T-cell (primary cell): ENCODE results near the gene RIPPLY3. TPM values are rescaled to one million over a fixed set of nuclear protein-coding genes. Genes with fewer than 3 reads are reported as not detected.
A peak's percentile ranks its signal among the peaks of the same experiment; 100 is the strongest.

Experiments used
- ATAC-seq, 4 experiments: fragments of 200-7000 bp in 3 of 4; fragments of 150-1000 bp in 1 of 4; cut with Tn5 transposase; replicated peaks in 1 of 4; 1 replicate in 3 of 4; 2 replicates in 1 of 4; pipeline ENCODE4 v1.10.0; 2021; ENCODE audit warnings: moderate library complexity in 3 of 4, mild to moderate bottlenecking in 2 of 4, moderate number of reproducible peaks in 1 of 4
- CTCF ChIA-PET, 2 donors: fragments of 300-600 bp; sonication (Branson Sonifier 250); formaldehyde crosslinking; loops; one replicate each; lab custom pipeline; 2022; ENCODE audit warnings: antibody characterized with exemption in 2 of 2; lab: Charles Lee
- POLR2A ChIA-PET, 2 donors: fragments of 300-600 bp; sonication (Branson Sonifier 250); formaldehyde crosslinking; loops; one replicate each; lab custom pipeline; 2022; ENCODE audit warnings: antibody characterized with exemption in 2 of 2; lab: Charles Lee
- DNase-seq, 35 experiments: peaks; one replicate each; pipeline versions ENCODE4 v3.0.0 to v3.0.0-alpha.2; 2013 to 2023
- H3K27ac ChIP-seq: one replicate; pipeline ENCODE4 v1.5.1; 2013; ENCODE audit warnings: low read length
- H3K27me3 ChIP-seq, 2 experiments: replicated peaks in 1 of 2; 1 replicate in 1 of 2; 2 replicates in 1 of 2; pipeline versions ENCODE4 v1.6.1 to v1.7.0; 2013; ENCODE audit warnings: low read length in 1 of 2, mixed read lengths in 1 of 2; ENCODE audit not compliant: control insufficient read depth in 2 of 2, insufficient read depth in 2 of 2; ENCODE audit errors: extremely low read depth in 1 of 2
- H3K36me3 ChIP-seq, 2 donors: 1 replicate in 1 of 2; 2 replicates in 1 of 2; pipeline versions ENCODE4 v1.6.1 to v1.7.0; 2013; ENCODE audit warnings: low read length in 1 of 2; ENCODE audit not compliant: control insufficient read depth in 2 of 2, insufficient read depth in 1 of 2; ENCODE audit errors: extremely low read depth in 1 of 2
- H3K4me1 ChIP-seq, 2 experiments: 1 replicate in 1 of 2; 2 replicates in 1 of 2; pipeline versions ENCODE4 v1.6.1 to v1.7.0; 2013; ENCODE audit warnings: low read length in 2 of 2, mixed read lengths in 1 of 2; ENCODE audit not compliant: insufficient read depth in 2 of 2, control insufficient read depth in 1 of 2; ENCODE audit errors: extremely low read depth in 1 of 2
- H3K4me3 ChIP-seq, 2 donors: 1 replicate in 1 of 2; 2 replicates in 1 of 2; pipeline versions ENCODE4 v1.5.1 to v1.7.0; 2013; ENCODE audit warnings: mild to moderate bottlenecking in 2 of 2, low read length in 1 of 2, moderate library complexity in 1 of 2; ENCODE audit not compliant: control insufficient read depth in 1 of 2; ENCODE audit errors: extremely low read depth in 1 of 2
- H3K9me3 ChIP-seq: 2 replicates; pipeline ENCODE4 v1.7.0; 2013
- H3K27ac Mint-ChIP-seq, 2 donors: one replicate each; pipeline ENCODE4 v1.8.0; 2020 to 2021; ENCODE audit warnings: mild to moderate bottlenecking in 2 of 2, mixed read lengths in 2 of 2
- H3K27me3 Mint-ChIP-seq, 2 donors: one replicate each; pipeline ENCODE4 v1.8.0; 2021 to 2022; ENCODE audit warnings: mixed read lengths in 2 of 2
- H3K36me3 Mint-ChIP-seq: one replicate; pipeline ENCODE4 v1.8.0; 2021; ENCODE audit warnings: mixed read lengths
- H3K4me1 Mint-ChIP-seq, 3 donors: one replicate each; pipeline ENCODE4 v1.8.0; 2020 to 2022; ENCODE audit warnings: mixed read lengths in 3 of 3, mild to moderate bottlenecking in 1 of 3
- H3K4me3 Mint-ChIP-seq, 3 donors: one replicate each; pipeline ENCODE4 v1.8.0; 2020 to 2022; ENCODE audit warnings: mild to moderate bottlenecking in 3 of 3, mixed read lengths in 3 of 3, moderate library complexity in 3 of 3
- H3K9me3 Mint-ChIP-seq, 3 donors: one replicate each; pipeline ENCODE4 v1.8.0; 2020 to 2022; ENCODE audit warnings: mixed read lengths in 3 of 3
- WGBS: methylation state at CpG from one replicate; pipeline ENCODE4 v1.1.5; 2013; ENCODE audit warnings: missing lambda C conversion rate; ENCODE audit not compliant: insufficient coverage; 5-methylcytosine and 5-hydroxymethylcytosine counted together
- total RNA-seq, 35 experiments: library from RNA in 6 of 35; stranded (reverse) in 6 of 35; fragments of 120-200 nt in 1 of 35; gene quantifications; one replicate each; pipeline versions ENCODE4 v1.2.1 to v1.2.4 and lab custom pipeline; 2013 to 2026

RIPPLY3 gene, protein sequence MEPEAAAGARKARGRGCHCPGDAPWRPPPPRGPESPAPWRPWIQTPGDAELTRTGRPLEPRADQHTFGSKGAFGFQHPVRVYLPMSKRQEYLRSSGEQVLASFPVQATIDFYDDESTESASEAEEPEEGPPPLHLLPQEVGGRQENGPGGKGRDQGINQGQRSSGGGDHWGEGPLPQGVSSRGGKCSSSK
- not detected for total RNA-seq
- total RNA-seq (2013): not detected
- 0 to 0.25 (median 0) reads per million in 29 experiments for total RNA-seq (lab: John Stamatoyannopoulos, UW)

DNA sequence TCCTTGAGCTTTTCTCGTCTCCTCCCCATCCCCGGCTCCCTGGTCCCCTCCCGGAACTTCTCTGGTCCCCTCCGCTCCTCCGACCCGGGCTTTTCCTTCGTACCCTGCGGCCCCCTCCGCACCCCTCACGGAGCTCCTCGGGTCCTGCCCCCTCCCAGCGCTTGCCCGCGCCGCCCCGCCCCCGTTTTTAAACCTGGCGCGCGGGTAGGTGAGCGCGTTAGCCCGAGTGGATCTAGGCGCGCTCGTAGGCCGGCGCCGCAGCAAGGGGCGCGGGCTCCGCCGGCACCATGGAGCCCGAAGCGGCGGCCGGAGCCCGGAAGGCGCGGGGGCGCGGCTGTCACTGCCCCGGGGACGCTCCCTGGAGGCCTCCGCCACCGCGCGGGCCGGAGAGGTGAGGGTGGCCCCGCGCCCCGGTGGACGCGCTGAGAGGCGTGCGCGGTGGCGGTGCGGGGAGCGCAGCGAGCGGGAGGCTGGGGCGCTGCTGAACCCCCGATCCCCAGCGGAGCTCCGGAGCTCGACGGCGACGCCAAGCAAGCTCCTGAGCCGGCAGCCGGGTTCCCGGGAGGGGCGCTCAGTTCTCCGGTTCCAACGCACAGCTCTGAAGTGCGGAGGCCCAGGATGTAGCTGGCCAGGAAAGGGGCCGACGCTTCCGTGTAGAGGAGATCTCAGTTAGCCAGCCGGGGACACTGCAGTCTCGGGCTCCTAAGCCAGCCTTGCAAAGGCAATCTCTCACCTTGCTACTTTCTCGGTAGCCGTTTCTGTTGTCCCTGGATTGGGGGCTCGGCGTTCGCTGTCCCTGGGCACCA lies at the start of gene RIPPLY3:
TSS of gene RIPPLY3 (plus strand) at position 217 of the 806 bp plus-strand sequence. CDS start at position 288, 71 bp downstream.
- Mint-ChIP-seq H3K4me1 (peaks cover 15 to 20% (median 17%) of the 10 kb centered on the region in 3 donors), H3K27me3 (peaks cover 14 to 33% of the 10 kb centered on the region in 2 donors), H3K4me3 (peak within 1 kb of the TSS; percentile 52 to 69 (median 65)), H3K9me3 (no peaks in the 10 kb centered on the region), H3K36me3 (no peaks in the 10 kb centered on the region), H3K27ac (no peak within 1 kb of the TSS)
- ChIA-PET CTCF (interaction anchor here (1.0 to 1.2 kb wide), 3 partner anchors 16 to 19 kb away, joined by 3 read pairs; no protein-coding TSS in a partner anchor), POLR2A (interaction anchor here (0.6 kb wide), 2 partner anchors 34 to 354 kb away, joined by 3 to 7 read pairs; no protein-coding TSS in a partner anchor)
- H3K36me3 ChIP-seq: no peaks in the 10 kb centered on the region
- DNase-seq (peak in 7 of 35 experiments; percentile 5 to 23 (median 15)), ATAC-seq (peak; percentile 32 to 51 (median 48))
- H3K27me3 ChIP-seq: peaks cover 4 to 55% of the 10 kb centered on the region in 2 experiments
- H3K4me1 ChIP-seq: peaks cover 4 to 27% of the 10 kb centered on the region in 2 experiments
- WGBS: 1% methylated on average over 83 of the region's 87 CpGs
- H3K9me3 ChIP-seq: no peaks in the 10 kb centered on the region
- H3K4me3 ChIP-seq: peak within 1 kb of the TSS; percentile 34 to 62
- no peak within 1 kb of the TSS for H3K27ac ChIP-seq

DNA sequence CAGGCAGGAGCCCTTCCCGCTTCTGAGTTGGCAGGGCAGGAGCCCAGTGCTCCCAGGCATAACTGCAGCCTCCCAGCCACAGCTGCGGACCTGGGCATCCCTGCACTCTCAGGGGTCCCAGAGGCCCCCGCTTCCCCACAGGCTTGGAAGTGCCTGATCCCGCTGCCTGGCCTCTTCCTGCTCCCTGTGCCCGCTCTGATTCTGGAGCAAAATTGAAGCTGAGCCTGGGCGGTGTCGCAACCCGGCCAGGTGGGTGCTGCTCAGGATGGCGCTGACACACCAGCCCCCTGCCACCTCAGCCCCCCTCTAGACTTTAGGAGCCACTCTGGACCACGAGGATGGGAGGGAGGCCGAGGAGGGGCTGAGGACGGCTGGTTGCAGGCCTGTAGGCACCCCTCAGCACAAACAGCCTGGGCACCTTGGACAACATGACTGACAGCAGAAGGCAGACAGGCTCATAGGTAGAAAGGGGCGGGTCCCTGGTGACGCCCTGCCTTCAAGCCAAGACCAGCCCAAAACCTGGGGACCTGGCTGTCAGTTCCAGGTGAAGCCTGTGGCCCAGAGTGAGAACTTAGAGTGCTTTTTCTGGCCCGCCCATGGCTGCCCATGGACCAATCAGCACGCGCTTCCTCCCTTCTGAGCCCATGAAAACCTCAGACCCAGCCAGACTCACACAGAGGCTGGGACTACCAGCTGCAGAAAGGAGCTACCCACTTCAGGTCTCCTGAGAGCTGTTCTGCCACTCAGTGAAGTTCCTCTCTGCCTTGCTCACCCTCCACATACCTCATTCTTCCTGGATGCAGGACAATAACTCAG lies 47.3 kb upstream of the RIPPLY3 start:
- H3K27ac ChIP-seq: no peak overlapping the region
- H3K9me3 ChIP-seq: no peaks in the 10 kb centered on the region
- POLR2A ChIA-PET: no interaction called here
- H3K4me1 ChIP-seq: no peaks in the 10 kb centered on the region
- no peaks in the 10 kb centered on the region for H3K27me3 ChIP-seq
- Mint-ChIP-seq H3K4me3 (no peak overlapping the region), H3K36me3 (peaks cover 27% of the 10 kb centered on the region), H3K9me3 (no peaks in the 10 kb centered on the region), H3K27me3 (no peaks in the 10 kb centered on the region), H3K27ac (no peak overlapping the region), H3K4me1 (peaks cover 0 to 6% (median 0%) of the 10 kb centered on the region in 3 donors)
- CTCF ChIA-PET: no interaction called here
- no peak overlapping the region for H3K4me3 ChIP-seq
- no peak for DNase-seq
- WGBS: 96% methylated on average over 15 of the region's 17 CpGs
- peaks cover 0 to 17% of the 10 kb centered on the region in 2 donors for H3K36me3 ChIP-seq
- ATAC-seq: peak in 1 of 4 experiments; percentile 35

DNA sequence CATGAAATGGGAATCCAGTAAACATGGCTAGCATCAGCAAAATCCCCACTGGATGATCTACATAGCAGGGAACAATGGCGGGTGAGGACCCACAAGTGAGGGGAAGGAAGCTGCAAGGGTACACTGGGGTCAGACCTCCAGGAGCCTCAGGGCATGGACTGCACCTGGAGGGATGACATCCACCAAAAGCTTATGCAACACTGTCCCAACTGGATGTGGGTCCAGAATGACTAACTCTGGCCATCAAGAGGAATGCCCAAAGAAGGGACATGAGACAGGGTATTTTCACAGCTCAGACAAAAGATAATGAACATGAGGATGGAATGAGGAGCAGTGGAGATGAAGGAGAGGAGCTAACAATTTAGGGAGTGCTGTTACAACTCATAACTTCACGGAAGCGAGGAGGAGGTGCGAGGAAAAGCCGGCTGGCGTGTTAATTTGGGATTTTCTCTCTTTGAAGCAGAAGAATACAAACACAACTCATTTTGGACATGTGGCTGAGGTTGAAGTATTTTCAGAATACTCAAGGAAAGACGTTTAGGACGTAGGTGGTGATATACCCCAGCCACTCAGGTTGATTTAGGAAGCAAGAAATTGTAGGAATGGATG lies 45.7 kb upstream of the RIPPLY3 start:
- POLR2A ChIA-PET: interaction anchor here in 1 of 2 donors (0.6 kb wide), 1 partner anchor 569 kb away, joined by 3 read pairs; no protein-coding TSS in a partner anchor
- DNase-seq: no peak
- H3K27me3 Mint-ChIP-seq: no peaks in the 10 kb centered on the region
- peaks cover 0 to 5% of the 10 kb centered on the region in 2 experiments for H3K4me1 ChIP-seq
- H3K27ac Mint-ChIP-seq: no peak overlapping the region
- H3K4me3 ChIP-seq: no peak overlapping the region
- H3K4me1 Mint-ChIP-seq: peaks cover 8 to 16% (median 11%) of the 10 kb centered on the region in 3 donors
- H3K36me3 Mint-ChIP-seq: peaks cover 25% of the 10 kb centered on the region
- WGBS: no CpG with 5 or more reads among the region's 8 CpGs
- H3K4me3 Mint-ChIP-seq: no peak overlapping the region
- no peak for ATAC-seq
- H3K27me3 ChIP-seq: no peaks in the 10 kb centered on the region
- no peaks in the 10 kb centered on the region for H3K9me3 Mint-ChIP-seq
- CTCF ChIA-PET: no interaction called here
- peaks cover 0 to 17% of the 10 kb centered on the region in 2 donors for H3K36me3 ChIP-seq
- H3K27ac ChIP-seq: no peak overlapping the region
- no peaks in the 10 kb centered on the region for H3K9me3 ChIP-seq

DNA sequence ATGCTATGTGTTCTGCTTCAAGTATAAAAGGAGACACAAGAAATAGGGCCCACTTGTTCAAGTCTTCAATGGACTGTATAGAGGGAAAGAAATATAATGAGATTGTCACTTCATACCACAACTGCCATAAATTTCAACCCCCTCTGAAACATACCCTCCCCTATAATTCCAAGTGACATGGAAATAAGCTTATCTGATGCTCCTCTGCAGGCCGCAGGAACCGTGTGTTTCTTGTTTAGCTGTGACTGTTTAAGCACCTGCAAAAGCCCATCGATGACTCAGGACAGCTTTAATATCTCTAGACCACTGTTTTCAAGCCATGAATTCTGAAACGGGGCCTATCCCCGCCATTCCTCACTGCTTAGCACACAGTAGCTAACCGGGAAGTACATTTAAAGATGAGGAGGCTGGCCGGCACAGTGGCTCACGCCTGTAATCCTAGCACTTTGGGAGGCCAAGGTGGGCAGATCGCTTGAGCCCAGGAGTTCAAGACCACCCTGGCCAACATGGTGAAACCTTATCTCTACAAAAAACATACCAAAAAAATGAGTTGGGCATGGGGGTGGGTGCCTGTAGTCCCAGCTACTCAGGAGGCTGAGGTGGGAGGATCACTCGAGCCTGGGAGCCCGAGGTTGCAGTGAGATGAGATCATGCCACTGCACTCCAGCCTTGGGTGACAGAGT lies 44.3 kb upstream of the RIPPLY3 start:
- H3K9me3 ChIP-seq: no peaks in the 10 kb centered on the region
- H3K27ac ChIP-seq: no peak overlapping the region
- no peak for DNase-seq
- no peaks in the 10 kb centered on the region for H3K9me3 Mint-ChIP-seq
- H3K27me3 Mint-ChIP-seq: no peaks in the 10 kb centered on the region
- 93% methylated on average over 8 of the region's 11 CpGs for WGBS
- H3K36me3 ChIP-seq: peaks cover 0 to 13% of the 10 kb centered on the region in 2 donors
- peaks cover 4 to 13% of the 10 kb centered on the region in 2 experiments for H3K4me1 ChIP-seq
- H3K4me3 ChIP-seq: no peak overlapping the region
- ChIA-PET CTCF (interaction anchor here in 1 of 2 donors (0.6 kb wide), 2 partner anchors 10 to 904 kb away, joined by 4 read pairs; no protein-coding TSS in a partner anchor), POLR2A (interaction anchor here in 1 of 2 donors (0.5 kb wide), 1 partner anchor 291 kb away, joined by 3 read pairs; no protein-coding TSS in a partner anchor)
- peaks cover 10 to 16% (median 16%) of the 10 kb centered on the region in 3 donors for H3K4me1 Mint-ChIP-seq
- ATAC-seq: no peak
- H3K36me3 Mint-ChIP-seq: peaks cover 16% of the 10 kb centered on the region
- no peak overlapping the region for H3K27ac Mint-ChIP-seq
- no peaks in the 10 kb centered on the region for H3K27me3 ChIP-seq
- H3K4me3 Mint-ChIP-seq: no peak overlapping the region

DNA sequence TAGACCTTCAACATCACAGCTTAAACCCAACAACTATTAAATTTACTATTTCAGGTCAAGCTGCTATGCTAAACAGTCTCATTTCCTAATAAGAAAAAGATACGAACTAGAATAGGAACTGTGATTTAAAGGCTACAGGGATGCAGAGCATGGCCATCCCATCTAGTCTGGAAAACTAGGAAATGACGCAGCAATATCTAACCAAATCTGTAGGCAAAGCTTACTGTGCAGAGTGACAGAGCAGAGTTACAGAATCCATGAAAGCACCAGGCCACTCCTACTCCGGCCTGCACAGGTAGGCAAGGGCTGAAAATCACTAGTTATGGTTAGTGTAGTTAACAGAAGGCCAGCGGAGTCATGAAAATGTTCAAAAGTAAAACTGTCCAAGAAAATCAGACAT lies 42.1 kb upstream of the RIPPLY3 start:
- no peak overlapping the region for H3K27ac Mint-ChIP-seq
- Histone ChIP-seq H3K27me3 (no peaks in the 10 kb centered on the region), H3K36me3 (peaks cover 0 to 11% of the 10 kb centered on the region in 2 donors), H3K4me1 (peaks cover 4 to 17% of the 10 kb centered on the region in 2 experiments), H3K9me3 (no peaks in the 10 kb centered on the region), H3K27ac (no peak overlapping the region), H3K4me3 (no peak overlapping the region)
- H3K36me3 Mint-ChIP-seq: peaks cover 15% of the 10 kb centered on the region
- ChIA-PET CTCF (interaction anchor here in 1 of 2 donors (0.6 kb wide), 1 partner anchor 9 kb away, joined by 3 read pairs; no protein-coding TSS in a partner anchor), POLR2A (no interaction called here)
- DNase-seq: no peak
- ATAC-seq: no peak
- no peaks in the 10 kb centered on the region for H3K27me3 Mint-ChIP-seq
- H3K4me3 Mint-ChIP-seq: no peak overlapping the region
- no peaks in the 10 kb centered on the region for H3K9me3 Mint-ChIP-seq
- H3K4me1 Mint-ChIP-seq: peaks cover 12 to 16% (median 16%) of the 10 kb centered on the region in 3 donors
- no CpG with 5 or more reads among the region's 4 CpGs for WGBS
